Stimulated activated CD8-positive, alpha-beta memory T cell treated with anti-CD3 and anti-CD28 coated beads, Interleukin-2, amount 100 ng/mL, for 1 hour (primary cell): ENCODE data around the gene WASF2.
A peak's percentile ranks its signal among the peaks of the same experiment; 100 is the strongest.
"Not testable (repeated sequence)": the region's sequence is repeated elsewhere in the genome, so short reads cannot be mapped to it uniquely, and the experiment has no call there.

Source experiments
- DNase-seq, 2 donors: peaks; one replicate each; pipeline ENCODE4 v3.0.0-alpha.2; 2020; ENCODE audit warnings: low read depth in 2 of 2

The WASF2 gene

DNA sequence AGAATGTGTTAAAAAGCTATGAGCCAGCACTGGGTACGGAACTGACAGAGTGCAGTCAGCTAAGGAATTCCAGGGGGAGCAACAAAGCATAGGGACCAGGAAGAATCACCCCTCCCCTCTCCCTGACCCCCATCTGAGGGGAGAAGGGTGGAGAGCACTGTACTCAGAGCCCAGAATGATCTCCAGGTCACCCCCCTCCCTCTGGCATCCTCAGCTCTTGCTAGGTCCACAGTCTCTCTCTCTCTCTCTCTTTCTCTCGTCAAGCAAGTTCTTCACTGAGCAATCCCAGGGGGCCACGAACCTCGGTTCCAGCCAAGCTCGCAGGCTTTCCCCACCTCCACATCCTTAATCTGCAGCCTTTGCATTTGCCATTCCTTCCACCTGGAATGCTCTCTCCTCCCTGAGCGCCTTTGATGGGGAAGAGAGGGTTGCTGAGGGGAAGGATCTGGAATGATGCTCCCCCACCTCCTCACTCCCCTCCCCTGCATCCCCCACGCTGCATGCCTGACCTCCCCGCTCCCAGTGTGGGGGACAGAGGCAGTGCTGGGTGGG lies 6.7 kb upstream of the WASF2 start:
- DNase-seq = no peak

DNA sequence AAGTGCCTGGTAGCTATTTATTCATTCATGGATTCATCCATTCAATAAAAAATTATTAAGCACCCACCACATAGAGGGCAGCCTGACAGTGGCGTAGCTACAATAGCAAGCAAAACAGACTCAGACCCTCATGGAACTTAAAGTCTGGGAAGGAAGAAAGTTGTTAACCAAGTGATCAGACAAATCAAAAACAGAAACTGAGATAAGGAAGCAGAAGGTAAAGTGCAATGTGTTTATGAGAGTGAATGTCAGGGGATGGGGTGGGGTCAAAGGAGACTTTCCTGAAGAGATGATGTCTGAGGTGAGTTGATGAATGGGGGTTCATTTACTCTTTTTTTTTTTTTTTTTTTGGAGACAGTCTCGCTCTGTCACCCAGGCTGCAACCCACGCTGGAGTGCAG lies 2.8 kb upstream of the WASF2 start:
- DNase-seq = no peak

DNA sequence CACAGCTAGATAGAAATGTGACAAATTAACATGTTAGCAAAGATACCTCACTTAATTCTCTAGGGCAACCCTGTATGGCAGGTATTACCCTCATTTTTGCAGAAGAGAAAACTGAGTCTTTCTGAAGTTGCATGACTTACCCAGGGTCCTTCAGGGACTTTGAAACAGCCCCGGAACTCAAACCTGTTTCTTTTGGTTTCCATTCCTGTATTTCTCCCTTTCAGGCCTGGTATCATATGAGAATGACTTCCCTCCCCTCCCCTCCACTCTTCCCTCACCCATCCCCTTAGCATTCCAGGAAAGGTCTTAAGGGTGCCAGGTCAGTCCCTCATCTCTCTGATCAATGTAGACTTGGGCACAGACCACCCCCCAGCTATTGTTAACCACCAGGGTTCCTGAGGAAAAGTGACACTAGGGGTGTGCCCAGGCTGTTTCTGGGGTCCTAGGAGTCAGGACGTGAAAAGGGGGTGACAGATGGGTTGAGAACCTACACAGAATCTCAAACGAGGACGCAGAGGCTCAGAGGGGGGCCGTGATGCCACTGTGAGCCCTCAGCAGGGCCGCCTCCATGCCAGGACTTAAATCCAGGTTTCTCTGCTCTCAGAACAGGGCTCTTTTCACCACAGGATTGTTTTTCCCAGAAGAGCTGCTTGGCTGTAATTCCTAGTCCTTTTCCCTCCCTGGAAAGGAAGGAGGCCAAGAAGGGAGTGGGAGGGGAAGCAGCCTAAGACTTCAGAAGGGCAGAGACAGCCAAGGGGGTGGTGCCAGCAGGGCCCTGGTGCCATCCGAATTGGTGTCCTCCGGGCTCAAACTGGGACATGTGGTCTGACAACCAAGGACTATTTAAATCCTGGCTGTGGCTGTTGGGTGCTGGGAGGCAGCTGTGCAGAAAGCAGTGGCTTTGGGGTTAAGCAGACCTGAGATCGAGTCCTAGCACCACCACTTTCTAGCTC lies 2.1 kb upstream of the WASF2 start:
- DNase-seq = no peak

DNA sequence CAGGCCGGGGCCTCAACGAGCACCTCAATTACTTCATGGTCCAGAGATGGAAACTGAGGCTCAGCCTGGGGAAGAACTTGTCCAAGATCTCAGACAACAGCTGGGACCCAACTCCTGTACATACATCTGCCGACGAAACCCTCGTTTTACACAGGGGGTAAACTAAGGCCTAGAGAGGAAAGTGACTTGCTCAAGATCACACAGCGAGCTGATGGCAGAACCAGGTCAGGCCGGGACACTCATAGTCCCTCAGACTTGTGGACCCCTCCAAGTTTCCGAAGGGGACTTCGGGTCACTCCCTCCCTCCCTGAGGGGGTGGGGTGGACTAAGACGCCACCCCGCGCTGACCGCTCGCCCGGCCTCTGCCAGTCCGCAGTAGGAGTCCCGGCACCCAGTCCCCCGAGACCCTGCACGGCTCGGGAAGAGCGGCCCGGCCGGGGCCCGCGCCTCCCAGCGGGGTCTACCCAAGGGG lies 430 bp downstream of the WASF2 start:
- DNase-seq = peak in 1 of 2 donors; percentile 5

DNA sequence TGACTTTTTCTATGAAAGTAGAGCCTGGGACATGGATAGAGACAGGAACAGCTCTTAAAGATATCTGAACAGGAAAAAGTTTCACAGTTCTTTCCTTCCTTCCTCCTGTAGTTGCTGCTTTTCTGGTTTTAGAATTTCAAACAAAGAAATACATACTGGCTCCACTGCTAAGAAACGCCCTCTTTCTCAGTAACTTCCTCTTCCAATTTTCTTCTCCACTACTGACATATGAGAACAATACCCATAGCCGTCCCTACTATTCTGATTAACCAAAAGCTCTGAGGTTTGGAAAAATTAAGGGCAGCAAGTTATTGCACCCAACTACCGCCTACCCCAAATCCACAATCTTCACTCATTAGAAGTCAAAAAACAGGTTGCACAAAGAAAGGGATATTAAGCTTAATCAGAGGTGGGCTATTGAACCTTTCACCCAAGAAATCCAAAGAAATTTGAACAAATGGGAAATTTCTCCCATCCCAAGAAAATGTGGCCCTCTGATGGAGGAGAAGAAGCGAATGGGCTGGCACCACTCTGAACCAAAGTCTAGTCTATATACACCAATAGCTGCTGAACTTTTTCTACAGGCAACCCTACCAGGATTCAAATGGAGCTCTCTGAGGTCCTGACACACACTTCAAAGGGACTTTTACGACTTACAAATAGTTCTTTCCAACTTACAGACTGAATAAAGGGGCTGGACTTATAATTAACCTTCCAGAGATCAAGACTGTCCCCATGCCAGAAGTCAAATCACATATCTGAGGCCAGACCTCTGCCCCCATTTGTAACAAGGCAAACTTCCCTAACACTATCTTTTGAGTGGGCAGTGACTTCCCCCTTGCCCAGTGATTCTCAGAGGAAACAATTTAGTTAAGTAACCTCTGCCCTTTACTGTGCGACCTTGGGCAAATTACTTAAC lies 1.7 kb downstream of the WASF2 start:
- DNase-seq = no peak

DNA sequence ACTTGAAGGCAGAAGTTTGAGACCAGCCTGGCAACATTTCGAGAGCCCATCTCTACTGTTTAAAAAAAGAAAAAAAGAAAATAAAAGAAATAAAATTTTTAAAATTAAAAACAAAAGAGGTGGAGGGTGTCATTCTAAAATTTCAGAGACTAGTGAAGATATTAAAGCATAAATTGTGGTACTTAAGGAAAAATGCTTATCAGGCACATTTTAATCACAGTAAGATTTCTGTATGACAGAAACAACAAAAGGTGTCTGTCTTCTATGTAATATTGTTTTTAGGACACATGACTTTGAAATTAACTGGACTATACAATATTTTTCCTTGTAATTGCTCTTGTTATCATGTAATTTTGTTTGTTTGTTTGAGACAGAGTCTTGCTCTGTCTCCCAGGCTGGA lies 4.6 kb downstream of the WASF2 start:
- no peak for DNase-seq

DNA sequence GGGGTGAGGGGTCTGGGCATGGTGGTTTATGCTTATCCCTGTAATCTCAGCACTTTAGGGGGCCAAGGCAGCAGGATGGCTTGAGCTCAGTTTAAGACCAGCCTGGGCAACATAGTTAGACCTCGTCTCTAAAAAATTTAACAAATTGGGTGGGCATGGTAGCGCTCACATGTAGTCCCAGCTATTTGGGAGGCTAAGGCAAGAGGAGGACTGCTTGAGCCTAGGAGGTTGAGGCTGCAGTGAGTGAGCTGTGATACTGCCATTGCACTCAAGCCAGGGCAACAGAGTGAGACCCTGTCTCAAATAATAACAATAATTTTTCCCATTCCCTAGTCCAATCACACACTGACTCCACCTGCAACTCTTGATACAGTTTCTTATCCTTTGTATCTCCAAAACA lies 6.3 kb downstream of the WASF2 start:
- no peak for DNase-seq

DNA sequence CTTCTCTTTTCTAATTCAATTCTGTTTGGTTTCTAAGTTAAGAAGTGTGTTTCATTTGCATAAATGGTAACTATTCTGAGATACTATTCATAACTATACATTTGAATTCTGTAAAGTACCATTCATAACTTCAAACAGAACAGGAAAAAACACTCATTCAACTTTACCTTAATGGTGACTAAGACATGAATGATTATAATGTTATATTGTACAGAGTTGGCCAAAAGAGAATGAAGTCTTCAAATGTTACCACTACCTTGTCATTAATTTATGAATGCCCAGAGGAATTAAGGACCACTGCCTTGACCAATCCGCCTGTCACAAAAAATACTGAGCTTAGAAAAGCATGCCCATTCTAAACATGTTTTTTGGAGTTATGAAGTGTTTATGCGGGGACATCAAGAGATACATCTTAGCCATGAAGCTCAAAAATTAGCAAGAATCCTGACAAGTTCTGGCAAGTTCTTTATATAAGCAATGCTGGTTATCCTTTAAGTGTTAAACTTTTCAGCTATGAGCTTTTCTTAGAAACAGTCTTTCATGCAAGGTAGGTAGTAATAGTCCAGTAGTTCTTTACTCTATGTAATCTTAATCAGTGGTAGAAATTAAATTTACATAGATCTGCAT lies 7.9 kb downstream of the WASF2 start:
- DNase-seq = no peak

DNA sequence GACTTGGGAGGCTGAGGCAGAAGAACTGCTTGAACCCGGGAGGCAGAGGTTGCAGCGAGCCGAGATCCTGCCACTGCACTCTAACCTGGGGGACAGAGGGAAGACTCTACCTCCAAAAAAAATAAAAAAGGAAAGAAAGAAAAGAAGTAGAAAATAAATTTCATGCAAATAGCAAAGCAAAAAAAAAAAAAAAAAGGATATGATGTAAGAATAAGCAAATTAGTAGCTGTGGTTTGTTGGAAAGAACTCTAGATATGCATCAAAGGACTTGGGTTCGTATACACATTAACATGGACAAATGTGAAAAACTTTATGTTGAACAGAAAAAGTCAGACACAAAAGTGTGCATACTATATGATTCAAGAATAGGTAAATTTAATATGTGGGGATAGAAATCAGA lies 11.9 kb downstream of the WASF2 start:
- DNase-seq = no peak

DNA sequence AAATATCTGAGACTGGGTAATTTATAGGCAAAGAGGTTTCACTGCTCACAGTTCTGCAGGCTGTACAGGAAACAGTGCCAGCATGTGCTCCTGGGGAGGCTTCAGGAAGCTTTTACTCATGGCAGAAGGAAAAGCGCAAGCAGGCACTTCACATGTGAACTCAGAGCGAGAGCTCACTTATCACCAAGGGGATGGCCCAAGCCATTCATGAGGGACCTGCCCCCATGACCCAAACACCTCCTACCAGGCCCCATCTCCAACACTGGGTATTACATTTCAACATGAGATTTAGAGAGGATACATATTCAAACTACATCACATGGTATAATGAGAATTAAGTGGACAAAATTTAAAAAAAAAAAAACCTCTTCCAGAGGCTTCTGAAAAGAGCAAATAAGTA lies 13.7 kb downstream of the WASF2 start:
- DNase-seq = no peak

DNA sequence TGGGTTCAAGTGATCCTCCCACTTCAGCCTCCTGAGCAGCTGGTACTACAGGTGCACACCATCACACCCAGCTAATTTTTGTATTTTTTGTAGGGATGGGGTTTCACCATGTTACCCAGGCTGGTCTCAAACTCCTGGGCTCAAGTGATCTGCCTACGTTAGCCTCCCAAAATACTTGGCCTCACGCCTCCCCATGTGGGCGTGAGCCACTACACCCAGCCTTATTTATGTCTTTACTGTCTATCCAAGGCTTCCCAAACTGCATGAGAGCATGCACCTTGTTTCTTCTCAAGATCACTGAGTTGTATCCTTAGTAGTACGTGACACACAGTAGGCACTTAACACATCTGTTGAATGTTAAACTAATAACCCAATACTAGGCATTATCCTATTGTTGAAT lies 14.2 kb downstream of the WASF2 start:
- DNase-seq = no peak

DNA sequence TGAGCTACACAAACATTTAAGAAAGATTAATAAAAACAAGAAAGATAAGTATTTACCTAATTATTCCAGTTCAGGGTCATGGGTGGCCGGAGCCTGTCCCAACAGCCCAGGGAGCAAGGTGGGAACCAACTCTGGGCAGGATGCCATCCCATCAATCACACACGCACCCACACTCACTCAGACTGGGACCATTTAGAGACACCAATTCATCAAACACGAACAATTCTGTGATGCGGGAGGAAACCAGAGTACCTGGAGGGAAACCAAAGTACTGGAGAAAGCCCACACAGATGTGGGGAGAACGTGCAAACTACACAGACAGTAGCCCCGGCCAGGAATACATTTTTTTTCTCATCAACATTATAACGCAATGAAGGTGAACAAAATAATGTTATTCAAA lies 16.2 kb downstream of the WASF2 start:
- no peak for DNase-seq

DNA sequence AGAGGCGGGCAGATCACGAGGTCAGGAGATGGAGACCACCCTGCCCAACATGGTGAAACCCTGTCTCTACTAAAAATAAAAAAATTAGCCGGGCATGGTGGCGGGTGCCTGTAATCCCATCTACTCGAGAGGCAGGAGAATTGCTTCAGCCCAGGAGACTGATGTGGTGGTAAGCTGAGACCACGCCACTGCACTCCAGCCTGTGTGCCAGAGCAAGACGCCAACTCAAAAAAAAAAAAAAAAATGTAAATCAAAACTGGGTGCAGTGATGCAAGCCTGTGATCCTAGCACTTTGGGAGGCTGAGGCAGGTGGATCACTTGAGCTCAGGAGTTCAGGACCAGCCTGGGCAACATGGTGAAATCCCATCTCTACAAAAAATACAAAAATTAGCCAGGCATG lies 17.9 kb downstream of the WASF2 start:
- not testable (repeated sequence) for DNase-seq

DNA sequence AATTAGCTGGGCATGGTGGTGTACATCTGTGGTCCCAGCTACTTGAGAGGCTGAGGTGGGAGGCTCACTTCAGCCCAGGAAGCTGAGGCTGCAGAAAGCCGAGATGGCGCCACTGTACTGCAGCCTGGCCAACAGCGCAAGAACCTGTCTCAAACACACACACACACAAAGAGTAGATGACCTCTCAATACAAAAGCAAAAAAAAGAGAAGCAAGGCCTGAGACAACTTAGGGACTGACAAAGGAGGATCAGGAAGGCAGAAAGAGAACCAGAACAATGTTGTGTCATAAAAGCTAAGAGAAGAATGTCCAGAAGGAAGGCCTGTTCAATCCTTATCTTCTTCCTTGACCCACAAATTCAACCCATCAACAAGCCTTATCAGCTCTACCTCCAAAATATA lies 18.5 kb downstream of the WASF2 start:
- no peak for DNase-seq

DNA sequence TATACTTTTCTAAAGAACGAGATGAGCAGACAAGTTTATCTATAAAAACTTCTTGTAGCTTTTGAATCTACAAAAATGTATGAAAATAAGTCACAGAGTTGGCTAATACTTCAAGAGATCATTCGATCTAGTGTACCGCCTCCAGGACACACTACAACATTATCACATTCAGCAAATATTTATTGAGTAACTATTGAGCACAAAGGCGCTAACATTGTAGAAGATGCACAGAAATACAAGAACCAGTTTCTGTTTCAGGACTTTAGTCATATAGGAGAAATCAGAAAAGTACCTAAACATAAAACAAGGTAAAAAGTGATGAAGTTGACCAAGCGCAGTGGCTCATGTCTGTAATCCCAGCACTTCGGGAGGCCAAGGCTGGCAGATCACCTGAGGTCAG lies 20.6 kb downstream of the WASF2 start:
- no peak for DNase-seq

DNA sequence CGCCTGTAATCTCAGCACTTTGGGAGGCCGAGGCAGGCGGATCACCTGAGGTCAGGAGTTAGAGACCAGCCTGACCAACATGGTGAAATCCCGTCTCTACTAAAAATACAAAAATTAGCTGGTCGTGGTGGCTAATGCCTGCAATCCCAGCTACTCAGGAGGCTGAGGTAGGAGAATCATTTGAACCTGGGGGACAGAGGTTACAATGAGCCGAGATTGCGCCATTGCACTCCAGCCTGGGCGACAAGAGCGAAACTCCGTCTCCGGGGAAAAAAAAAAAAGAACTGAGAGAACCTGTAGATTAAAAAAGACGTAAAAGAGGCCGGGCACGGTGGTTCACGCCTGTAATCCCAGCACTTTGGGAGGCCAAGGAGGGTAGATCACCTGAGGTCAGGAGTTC lies 21.6 kb downstream of the WASF2 start:
- not testable (repeated sequence) for DNase-seq

DNA sequence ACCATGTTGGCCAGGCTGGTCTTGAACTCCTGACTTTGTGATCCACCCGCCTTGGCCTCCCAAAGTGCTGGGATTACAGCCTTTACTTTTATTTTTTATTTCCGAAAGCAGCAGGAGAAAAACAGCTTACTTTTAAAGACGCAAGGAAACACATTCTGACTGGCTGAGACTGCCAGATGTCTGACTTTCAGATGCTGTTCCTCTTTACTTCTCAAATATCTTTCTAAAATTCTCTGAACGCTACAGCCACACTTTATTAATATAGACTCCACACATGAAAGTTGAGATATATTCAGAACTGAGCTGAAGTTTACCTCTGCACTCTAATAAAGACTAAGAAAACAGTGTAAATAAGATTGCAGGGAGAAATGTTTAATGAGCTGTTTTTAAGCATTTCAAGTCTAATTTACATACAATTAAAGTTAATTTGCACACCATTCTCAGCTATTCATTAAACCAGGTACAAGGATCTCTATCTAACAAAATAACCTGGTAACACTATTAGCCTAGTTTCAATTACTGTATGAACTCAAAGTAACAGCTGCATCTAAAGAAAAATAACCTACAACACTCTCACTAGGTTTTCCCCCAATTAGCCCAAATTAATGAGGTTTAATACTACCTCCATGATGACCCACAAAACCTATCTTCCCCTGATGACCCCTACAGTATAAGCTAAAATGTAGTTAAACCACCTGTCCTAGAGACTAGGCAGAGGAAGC lies 24.9 kb downstream of the WASF2 start:
- DNase-seq = no peak

DNA sequence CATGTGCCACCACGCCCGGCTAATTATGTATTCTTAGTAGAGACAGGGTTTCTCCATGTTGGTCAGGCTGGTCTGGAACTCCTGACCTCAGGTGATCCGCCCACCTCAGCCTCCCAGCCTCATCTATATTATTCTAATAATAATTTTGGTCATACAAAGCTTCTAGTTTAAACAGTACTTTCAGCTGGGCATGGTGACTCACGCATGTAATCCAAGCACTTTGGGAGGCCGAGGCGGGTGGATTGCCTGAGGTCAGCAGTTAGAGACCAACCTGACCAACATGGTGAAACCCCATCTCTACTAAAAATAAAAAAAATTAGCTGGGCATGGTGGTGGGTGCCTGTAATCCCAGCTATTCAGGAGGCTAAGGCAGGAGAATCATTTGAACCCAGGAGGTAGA lies 26.1 kb downstream of the WASF2 start:
- DNase-seq = not testable (repeated sequence)

DNA sequence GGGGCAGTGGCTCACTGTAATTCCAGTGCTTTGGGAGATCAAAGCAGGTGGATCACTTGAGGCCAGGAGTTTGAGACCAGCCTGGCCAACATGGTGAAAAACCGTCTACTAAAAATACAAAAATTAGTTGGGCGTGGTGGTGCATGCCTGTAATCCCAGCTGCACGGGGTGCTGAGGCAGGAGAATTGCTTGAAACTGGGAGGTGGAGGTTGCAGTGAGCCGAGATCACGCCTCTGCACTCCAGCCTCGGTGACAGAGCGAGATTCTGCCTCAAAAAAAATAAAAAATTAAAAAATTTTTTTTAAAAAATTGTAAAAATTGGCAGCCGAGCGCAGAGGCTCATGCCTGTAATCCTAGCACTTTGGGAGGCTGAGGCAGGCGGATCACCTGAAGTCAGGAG lies 31.4 kb downstream of the WASF2 start:
- not testable (repeated sequence) for DNase-seq

DNA sequence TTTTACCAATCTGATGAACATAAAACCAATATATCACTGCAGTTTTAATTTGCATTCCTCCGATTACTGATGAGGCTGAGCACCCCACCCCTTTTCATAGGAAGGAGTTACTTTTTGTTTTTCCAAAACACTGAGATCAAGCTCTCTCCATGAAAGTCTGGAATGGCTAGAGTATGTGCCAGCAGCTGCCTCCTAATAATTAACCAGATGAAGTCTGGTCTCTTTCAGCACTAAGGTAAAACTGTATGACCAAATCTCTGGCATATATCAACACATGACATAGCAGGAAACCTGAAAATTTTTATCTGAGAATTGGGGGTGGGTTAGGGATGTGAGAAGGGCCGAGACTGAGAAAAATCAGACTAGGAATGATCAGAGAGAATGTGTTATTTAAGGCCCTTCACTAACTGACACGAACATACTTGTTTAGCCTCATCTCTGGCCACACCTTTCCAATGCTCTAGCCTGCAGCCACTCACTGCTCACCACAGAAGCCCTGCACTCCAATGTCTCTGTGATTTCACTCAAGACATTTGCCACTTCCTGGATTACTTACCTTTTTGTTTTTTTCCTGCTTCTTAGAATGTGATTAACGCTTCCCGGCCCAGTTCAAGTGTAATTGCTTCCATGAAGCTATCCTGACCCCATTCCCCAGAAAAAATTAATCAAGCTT lies 34.7 kb downstream of the WASF2 start:
- DNase-seq = no peak

DNA sequence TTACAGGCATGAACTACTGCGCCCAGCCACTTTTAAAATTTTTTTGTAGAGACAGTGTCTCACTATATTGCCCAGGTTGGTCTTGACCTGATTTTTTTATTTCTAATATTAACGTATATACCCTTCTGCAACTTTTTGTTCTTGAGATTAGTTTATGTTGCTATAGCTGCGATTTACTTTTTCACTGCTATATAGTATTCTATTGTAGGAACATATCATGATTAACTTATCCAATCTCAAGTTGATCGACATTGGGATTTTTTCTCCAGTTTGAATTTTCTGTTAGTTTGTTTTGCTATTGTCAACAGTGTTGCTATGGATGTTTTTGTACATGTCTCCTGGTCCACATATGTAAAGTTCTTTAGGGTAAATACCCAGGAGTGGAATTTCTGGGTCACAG lies 35.4 kb downstream of the WASF2 start:
- DNase-seq = no peak
